Suprapubic skin (tissue), 4 donors: Measurements from ENCODE around the gene ZP2. TPM values are rescaled to one million over a fixed set of nuclear protein-coding genes. Genes with fewer than 3 reads are reported as not detected.

Experiments
- DNase-seq, 2 donors: peaks; one replicate each; pipeline ENCODE4 v3.0.0-alpha.2; 2019; ENCODE audit warnings: low spot score in 2 of 2
- H3K27ac ChIP-seq: fragments of 200-600 bp; sonication (generic); one replicate; pipeline ENCODE4 v1.5.1; 2019
- H3K27me3 ChIP-seq: fragments of 200-600 bp; sonication (generic); one replicate; pipeline ENCODE4 v1.5.1; 2019
- H3K36me3 ChIP-seq: fragments of 200-600 bp; sonication (generic); one replicate; pipeline ENCODE4 v1.5.1; 2019
- H3K4me1 ChIP-seq: fragments of 200-600 bp; sonication (generic); one replicate; pipeline ENCODE4 v1.5.1; 2019
- H3K4me3 ChIP-seq: fragments of 200-600 bp; sonication (generic); one replicate; pipeline ENCODE4 v1.5.1; 2019; ENCODE audit warnings: mild to moderate bottlenecking
- H3K9me3 ChIP-seq: fragments of 200-600 bp; sonication (generic); one replicate; pipeline ENCODE4 v1.5.1; 2019
- EP300 ChIP-seq: sonication (generic); formaldehyde crosslinking; IDR thresholded peaks from one replicate; pipeline ENCODE4 v1.6.1; 2017; ENCODE audit warnings: antibody characterized with exemption
- POLR2A ChIP-seq, 2 donors: fragments of 450-650 bp; IDR thresholded peaks; one replicate each; pipeline ENCODE4 v1.6.1; 2017; ENCODE audit warnings: antibody characterized with exemption in 2 of 2, mild to moderate bottlenecking in 2 of 2, moderate library complexity in 2 of 2
- POLR2AphosphoS5 ChIP-seq, 3 donors: sonication (generic); formaldehyde crosslinking; IDR thresholded peaks; one replicate each; pipeline ENCODE4 v1.6.1; 2017; ENCODE audit warnings: antibody characterized with exemption in 3 of 3
- WGBS: methylation state at CpG from one replicate; pipeline ENCODE4 v1.1.5; 2018; 5-methylcytosine and 5-hydroxymethylcytosine counted together
- total RNA-seq, 4 donors: library from RNA; depleted of rRNA; stranded (reverse); fragments of >200 nt; gene quantifications; one replicate each; pipeline ENCODE4 v1.1.0, GENCODE V29; 2016
- TF ChIP-seq, protein P1 (sequence below), 2 donors: fragments of 200-600 bp in 1 of 2; fragments of 450-650 bp in 1 of 2; sonication (generic) in 1 of 2; IDR thresholded peaks; one replicate each; pipeline ENCODE4 v1.5.1; 2016 to 2019; ENCODE audit warnings: antibody characterized with exemption in 2 of 2, mild to moderate bottlenecking in 1 of 2, moderate library complexity in 1 of 2

The ZP2 gene
- total RNA-seq, 4 donors from 2014 or later, result not detected

DNA sequence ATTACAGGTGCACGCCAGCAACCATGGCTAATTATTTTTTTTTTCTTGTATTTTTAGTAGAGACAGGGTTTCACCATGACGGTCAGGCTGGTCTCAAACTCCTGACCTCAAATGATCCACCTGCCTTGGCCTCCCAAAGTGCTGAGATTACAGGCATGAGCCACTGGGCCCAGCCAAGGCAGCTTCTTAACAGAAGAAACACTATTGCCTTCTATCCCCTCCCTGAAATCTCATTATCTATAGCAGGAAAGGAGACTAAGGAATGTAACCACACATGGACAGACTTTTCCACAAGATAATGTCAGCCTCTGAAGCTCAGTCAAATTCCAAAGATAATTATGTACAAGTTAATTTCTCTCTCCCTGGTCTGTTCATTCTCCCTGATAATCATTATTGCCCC is 5.7 kb upstream of the ZP2 start:
- DNase-seq, result no peak
- Histone ChIP-seq H3K4me3 (no peak overlapping the region), H3K27ac (no peak overlapping the region), H3K36me3 (no peaks in the 10 kb centered on the region), H3K27me3 (peaks cover 4% of the 10 kb centered on the region), H3K9me3 (no peaks in the 10 kb centered on the region), H3K4me1 (no peaks in the 10 kb centered on the region)
- no peak for TF ChIP-seq POLR2AphosphoS5 (IDR thresholded peaks at IDR 0.05)
- TF ChIP-seq POLR2A (IDR thresholded peaks at IDR 0.05), result no peak
- TF ChIP-seq, protein P1, sequence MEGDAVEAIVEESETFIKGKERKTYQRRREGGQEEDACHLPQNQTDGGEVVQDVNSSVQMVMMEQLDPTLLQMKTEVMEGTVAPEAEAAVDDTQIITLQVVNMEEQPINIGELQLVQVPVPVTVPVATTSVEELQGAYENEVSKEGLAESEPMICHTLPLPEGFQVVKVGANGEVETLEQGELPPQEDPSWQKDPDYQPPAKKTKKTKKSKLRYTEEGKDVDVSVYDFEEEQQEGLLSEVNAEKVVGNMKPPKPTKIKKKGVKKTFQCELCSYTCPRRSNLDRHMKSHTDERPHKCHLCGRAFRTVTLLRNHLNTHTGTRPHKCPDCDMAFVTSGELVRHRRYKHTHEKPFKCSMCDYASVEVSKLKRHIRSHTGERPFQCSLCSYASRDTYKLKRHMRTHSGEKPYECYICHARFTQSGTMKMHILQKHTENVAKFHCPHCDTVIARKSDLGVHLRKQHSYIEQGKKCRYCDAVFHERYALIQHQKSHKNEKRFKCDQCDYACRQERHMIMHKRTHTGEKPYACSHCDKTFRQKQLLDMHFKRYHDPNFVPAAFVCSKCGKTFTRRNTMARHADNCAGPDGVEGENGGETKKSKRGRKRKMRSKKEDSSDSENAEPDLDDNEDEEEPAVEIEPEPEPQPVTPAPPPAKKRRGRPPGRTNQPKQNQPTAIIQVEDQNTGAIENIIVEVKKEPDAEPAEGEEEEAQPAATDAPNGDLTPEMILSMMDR (IDR thresholded peaks at IDR 0.05), result no peak
- no peak for TF ChIP-seq EP300
- 86% methylated on average over 2 of the region's 2 CpGs for WGBS

DNA sequence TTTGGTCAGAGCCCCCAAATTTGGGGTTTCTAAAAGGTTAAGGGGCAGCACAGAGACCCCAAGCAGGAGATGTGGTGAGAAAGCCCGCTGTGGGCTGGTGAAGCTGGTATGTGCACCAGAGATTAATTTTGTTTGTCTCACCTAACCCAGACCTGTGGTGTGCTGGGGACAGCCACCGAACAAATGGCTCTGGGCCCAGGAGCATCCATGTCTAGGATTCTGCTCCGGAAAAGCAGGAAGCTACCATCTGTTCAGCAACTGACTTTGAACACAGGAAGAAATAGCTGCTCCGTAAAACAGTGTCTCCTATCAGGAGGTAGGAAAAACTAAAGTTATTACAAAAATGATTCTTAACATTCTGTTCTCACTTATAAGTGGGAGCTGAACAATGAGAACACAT is 2.7 kb upstream of the ZP2 start:
- H3K9me3 ChIP-seq, result no peaks in the 10 kb centered on the region
- no peak for TF ChIP-seq POLR2A (IDR thresholded peaks at IDR 0.05)
- H3K36me3 ChIP-seq, result no peaks in the 10 kb centered on the region
- no peak for DNase-seq
- no peak overlapping the region for H3K4me3 ChIP-seq
- peaks cover 9% of the 10 kb centered on the region for H3K27me3 ChIP-seq
- no peak overlapping the region for H3K27ac ChIP-seq
- WGBS, result 54% methylated on average over 4 of the region's 4 CpGs
- H3K4me1 ChIP-seq, result no peaks in the 10 kb centered on the region

DNA sequence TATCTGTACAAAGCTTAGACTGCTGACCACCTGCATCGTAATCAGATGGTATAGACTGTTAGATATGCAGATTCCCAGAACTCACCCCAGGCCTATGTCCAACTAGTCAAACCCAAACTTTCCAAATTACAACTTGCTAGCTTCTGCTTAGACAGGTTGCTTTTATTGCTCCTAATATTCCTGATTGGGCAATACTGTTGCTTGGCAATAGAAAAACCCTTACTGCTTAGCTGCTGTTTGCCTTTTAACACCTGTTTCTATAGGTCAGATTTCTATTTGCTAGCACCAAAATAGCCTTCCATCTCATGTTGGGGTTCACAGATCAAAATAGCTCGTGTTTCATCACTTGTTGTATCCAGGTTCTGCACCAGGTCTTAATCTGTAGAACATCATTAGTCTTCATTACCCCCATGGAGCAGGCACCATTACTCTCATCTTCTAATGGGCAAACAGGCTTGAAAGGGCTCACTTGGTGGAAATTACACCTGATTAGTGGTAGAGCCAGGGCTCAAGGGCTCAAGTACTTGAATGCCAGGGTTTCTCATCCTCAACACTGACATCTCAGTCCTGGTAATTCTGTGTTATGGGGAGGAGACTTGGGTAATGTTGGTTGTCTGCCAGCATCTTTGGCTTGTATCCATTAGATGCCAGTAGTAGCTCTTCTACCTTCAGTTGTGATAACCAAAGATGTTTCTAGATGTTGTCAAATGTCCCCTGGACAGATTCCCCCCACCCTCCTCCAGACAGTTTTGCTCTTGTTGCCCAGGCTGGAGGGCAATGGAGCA is 2.7 kb downstream of the ZP2 start:
- H3K4me3 ChIP-seq, result no peak overlapping the region
- H3K36me3 ChIP-seq, result no peaks in the 10 kb centered on the region
- H3K4me1 ChIP-seq, result no peaks in the 10 kb centered on the region
- H3K9me3 ChIP-seq, result no peaks in the 10 kb centered on the region
- peaks cover 5% of the 10 kb centered on the region for H3K27me3 ChIP-seq
- DNase-seq, result no peak
- WGBS, result 85% methylated on average over 2 of the region's 2 CpGs
- TF ChIP-seq POLR2A (IDR thresholded peaks at IDR 0.05) (no peak), POLR2AphosphoS5 (IDR thresholded peaks at IDR 0.05) (no peak), EP300 (no peak)
- TF ChIP-seq, protein P1 (IDR thresholded peaks at IDR 0.05), result no peak
- no peak overlapping the region for H3K27ac ChIP-seq

DNA sequence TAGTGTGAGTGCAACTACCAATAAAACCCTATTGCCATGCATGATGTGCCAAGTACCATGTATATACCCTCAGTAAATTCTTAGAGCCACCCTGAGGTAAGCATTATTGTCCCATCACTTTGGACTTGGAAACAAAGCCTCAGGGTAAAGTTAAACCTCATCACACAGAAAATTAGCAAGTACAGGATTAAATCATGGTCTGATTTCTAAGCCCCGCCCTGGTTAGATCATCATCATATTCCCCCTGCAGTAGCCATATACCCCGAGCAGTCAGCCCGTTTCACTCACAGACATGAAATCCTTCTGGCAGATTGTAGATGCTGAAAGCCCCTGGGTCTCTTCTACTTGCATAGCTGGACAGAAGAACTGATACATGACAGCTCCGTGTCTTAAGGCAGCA is 4.8 kb downstream of the ZP2 start:
- H3K4me1 ChIP-seq, result no peaks in the 10 kb centered on the region
- 86% methylated on average over 3 of the region's 4 CpGs for WGBS
- H3K27ac ChIP-seq, result no peak overlapping the region
- no peak for DNase-seq
- no peak for TF ChIP-seq EP300
- TF ChIP-seq, protein P1 (IDR thresholded peaks at IDR 0.05), result no peak
- no peak for TF ChIP-seq POLR2A (IDR thresholded peaks at IDR 0.05)
- TF ChIP-seq POLR2AphosphoS5 (IDR thresholded peaks at IDR 0.05), result no peak
- no peaks in the 10 kb centered on the region for H3K36me3 ChIP-seq
- no peak overlapping the region for H3K4me3 ChIP-seq
- H3K9me3 ChIP-seq, result no peaks in the 10 kb centered on the region
- peaks cover 5% of the 10 kb centered on the region for H3K27me3 ChIP-seq

DNA sequence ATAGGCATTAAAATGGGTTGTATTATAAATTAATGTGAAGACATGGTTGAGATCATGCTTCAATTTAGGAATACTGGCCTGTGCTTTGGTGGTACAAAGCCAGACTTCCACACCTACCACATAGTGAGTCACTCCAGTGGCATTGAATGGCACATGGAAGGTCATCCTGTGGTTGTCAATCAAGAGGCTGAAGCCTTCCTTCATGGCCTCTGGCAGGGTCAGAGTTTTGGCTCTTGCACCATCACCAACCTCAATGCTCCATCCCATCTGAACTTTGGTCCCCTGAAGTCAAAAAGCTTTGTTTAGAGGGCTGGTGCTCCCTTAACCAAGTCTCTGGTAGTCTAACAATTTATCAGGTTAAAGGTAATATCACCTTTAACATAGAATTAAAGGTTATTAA is 6.1 kb downstream of the ZP2 start:
- H3K4me1 ChIP-seq, result no peaks in the 10 kb centered on the region
- no peaks in the 10 kb centered on the region for H3K9me3 ChIP-seq
- H3K36me3 ChIP-seq, result no peaks in the 10 kb centered on the region
- TF ChIP-seq POLR2AphosphoS5 (IDR thresholded peaks at IDR 0.05) (no peak), POLR2A (IDR thresholded peaks at IDR 0.05) (no peak), EP300 (no peak)
- TF ChIP-seq, protein P1 (IDR thresholded peaks at IDR 0.05), result no peak
- peaks cover 7% of the 10 kb centered on the region for H3K27me3 ChIP-seq
- H3K4me3 ChIP-seq, result no peak overlapping the region
- H3K27ac ChIP-seq, result no peak overlapping the region
- DNase-seq, result no peak
